Parathyroid adenoma (tissue), 2 donors: Measurements from ENCODE around the gene MDGA2.

Experiments
- H2AFZ ChIP-seq: fragments of 300-600 bp; sonication (generic); one replicate; pipeline ENCODE4 v1.7.0; 2017; ENCODE audit warnings: antibody characterized with exemption, mild to moderate bottlenecking
- H3K27ac ChIP-seq: fragments of 300-600 bp; sonication (generic); one replicate; pipeline ENCODE4 v1.7.0; 2017
- H3K27me3 ChIP-seq: fragments of 300-600 bp; sonication (generic); one replicate; pipeline ENCODE4 v1.7.0; 2017; ENCODE audit warnings: low read length; ENCODE audit not compliant: control insufficient read depth, insufficient read depth
- H3K36me3 ChIP-seq: fragments of 300-600 bp; sonication (generic); one replicate; pipeline ENCODE4 v1.7.0; 2017; ENCODE audit warnings: low read length; ENCODE audit not compliant: control insufficient read depth, insufficient read depth
- H3K4me1 ChIP-seq: fragments of 300-600 bp; sonication (generic); one replicate; pipeline ENCODE4 v1.7.0; 2017; ENCODE audit warnings: control low read depth
- H3K4me2 ChIP-seq: fragments of 300-600 bp; sonication (generic); one replicate; pipeline ENCODE4 v1.7.0; 2017; ENCODE audit warnings: low read length
- H3K4me3 ChIP-seq: fragments of 300-600 bp; sonication (generic); one replicate; pipeline ENCODE4 v1.7.0; 2017; ENCODE audit warnings: low read depth, low read length
- H3K79me2 ChIP-seq: fragments of 300-600 bp; sonication (generic); one replicate; pipeline ENCODE4 v1.7.0; 2017; ENCODE audit warnings: control low read depth
- H3K9ac ChIP-seq: fragments of 300-600 bp; sonication (generic); one replicate; pipeline ENCODE4 v1.7.0; 2017; ENCODE audit warnings: mild to moderate bottlenecking
- H3K9me3 ChIP-seq: fragments of 300-600 bp; sonication (generic); one replicate; pipeline ENCODE4 v1.7.0; 2017; ENCODE audit warnings: low read length; ENCODE audit not compliant: control insufficient read depth
- CTCF ChIP-seq: fragments of 300-600 bp; sonication (generic); IDR thresholded peaks from one replicate; pipeline ENCODE4 v1.7.0; 2017; ENCODE audit warnings: antibody characterized with exemption, mild to moderate bottlenecking
- donor health status: primary hyperparathyroidism.

The MDGA2 gene

DNA sequence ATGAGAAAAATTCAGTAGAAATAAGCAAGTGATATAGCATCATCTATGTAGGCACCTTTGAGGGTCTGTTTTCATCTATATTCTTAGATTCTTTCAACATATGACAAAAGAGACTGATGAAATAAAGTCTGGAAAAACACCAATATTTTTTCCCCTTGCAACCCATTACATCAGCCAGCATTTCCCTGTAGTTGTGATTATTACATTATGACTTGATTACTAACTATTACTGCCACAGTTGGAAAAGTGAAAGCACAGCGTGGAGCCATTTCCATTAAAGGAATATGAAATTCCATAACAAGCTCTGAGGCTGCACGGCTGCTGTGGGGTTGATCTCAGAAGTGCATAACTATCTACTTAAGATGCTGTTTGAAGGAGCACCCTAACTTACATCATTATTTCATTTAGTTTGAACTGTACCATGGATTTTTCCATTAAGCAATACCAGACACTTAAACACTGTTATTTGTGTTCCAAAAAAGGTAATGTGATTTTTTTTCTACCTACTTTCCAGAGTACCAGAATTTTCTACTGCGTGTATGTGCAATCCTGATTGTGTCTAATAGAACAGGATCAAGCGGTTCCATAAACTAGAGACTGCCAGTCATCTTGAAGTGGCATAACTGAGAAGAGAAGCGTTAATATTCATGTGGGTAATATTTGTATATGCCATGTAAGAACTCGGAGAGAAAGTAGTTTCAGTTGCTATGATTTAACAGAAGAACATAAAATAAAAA, 405.5 kb downstream of the MDGA2 start:
- Histone ChIP-seq H3K4me2 (no peak overlapping the region), H3K36me3 (no peaks in the 10 kb centered on the region), H3K27me3 (no peaks in the 10 kb centered on the region), H3K27ac (no peak overlapping the region), H2AFZ (no peak overlapping the region), H3K9me3 (no peaks in the 10 kb centered on the region), H3K79me2 (no peaks in the 10 kb centered on the region), H3K4me1 (no peaks in the 10 kb centered on the region), H3K4me3 (no peak overlapping the region), H3K9ac (no peak overlapping the region)
- TF ChIP-seq CTCF = no peak

DNA sequence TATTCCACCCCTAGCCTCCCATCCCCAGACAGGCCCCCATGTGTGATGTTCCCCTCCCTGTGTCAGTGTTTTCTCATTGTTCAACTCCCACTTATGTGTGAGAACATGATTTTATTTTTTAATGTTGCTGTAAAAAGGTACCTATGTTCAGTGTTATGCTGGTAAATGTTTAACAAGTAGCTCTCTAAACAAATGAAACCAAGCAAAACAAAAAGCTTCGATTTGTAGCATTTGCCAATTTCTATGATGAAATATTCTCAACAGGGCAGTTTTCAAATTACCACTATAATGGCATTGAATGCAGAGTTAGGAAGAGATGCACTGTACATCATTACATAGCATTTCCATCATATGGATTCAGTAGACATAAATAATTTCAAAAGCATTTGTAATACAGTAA, 410.6 kb downstream of the MDGA2 start:
- no peaks in the 10 kb centered on the region for H3K9me3 ChIP-seq
- no peak overlapping the region for H3K4me3 ChIP-seq
- no peaks in the 10 kb centered on the region for H3K27me3 ChIP-seq
- H2AFZ ChIP-seq = no peak overlapping the region
- H3K79me2 ChIP-seq = no peaks in the 10 kb centered on the region
- no peak overlapping the region for H3K27ac ChIP-seq
- H3K4me2 ChIP-seq = no peak overlapping the region
- H3K36me3 ChIP-seq = no peaks in the 10 kb centered on the region
- no peak overlapping the region for H3K9ac ChIP-seq
- no peaks in the 10 kb centered on the region for H3K4me1 ChIP-seq
- no peak for TF ChIP-seq CTCF

DNA sequence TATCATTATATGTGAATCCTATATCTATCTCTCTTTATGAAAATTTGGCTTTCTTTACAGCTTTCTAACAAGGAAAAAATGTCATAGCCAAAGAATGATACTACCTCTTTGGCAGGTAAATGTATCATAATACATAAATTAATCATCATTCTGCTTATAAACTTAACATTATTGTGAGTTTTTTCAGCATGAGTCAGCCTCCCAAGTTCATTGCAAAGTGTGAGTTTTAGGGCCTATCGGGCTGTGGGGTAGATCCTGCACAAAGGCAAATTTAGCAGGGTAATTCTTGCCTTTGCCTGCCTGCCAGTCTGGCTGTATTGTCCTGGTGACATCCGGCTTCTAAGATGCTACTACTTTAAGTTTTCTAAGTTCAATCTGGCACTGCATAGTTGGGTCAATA, 412.6 kb downstream of the MDGA2 start:
- no peak for TF ChIP-seq CTCF
- H3K27me3 ChIP-seq = no peaks in the 10 kb centered on the region
- no peak overlapping the region for H3K4me3 ChIP-seq
- no peaks in the 10 kb centered on the region for H3K4me1 ChIP-seq
- no peaks in the 10 kb centered on the region for H3K9me3 ChIP-seq
- H3K9ac ChIP-seq = no peak overlapping the region
- no peaks in the 10 kb centered on the region for H3K79me2 ChIP-seq
- no peaks in the 10 kb centered on the region for H3K36me3 ChIP-seq
- no peak overlapping the region for H3K27ac ChIP-seq
- no peak overlapping the region for H2AFZ ChIP-seq
- H3K4me2 ChIP-seq = no peak overlapping the region

- H2AFZ ChIP-seq = no peak overlapping the region
- H3K4me1 ChIP-seq = no peaks in the 10 kb centered on the region
- no peaks in the 10 kb centered on the region for H3K79me2 ChIP-seq
- H3K27me3 ChIP-seq = no peaks in the 10 kb centered on the region
- H3K4me2 ChIP-seq = no peak overlapping the region
- no peak overlapping the region for H3K27ac ChIP-seq
- TF ChIP-seq CTCF = no peak
- no peak overlapping the region for H3K4me3 ChIP-seq
- no peak overlapping the region for H3K9ac ChIP-seq
- no peaks in the 10 kb centered on the region for H3K36me3 ChIP-seq
- no peaks in the 10 kb centered on the region for H3K9me3 ChIP-seq
These were observed 414.1 kb downstream of the MDGA2 start for GRCh38 chr14:47261350-47261749.

DNA sequence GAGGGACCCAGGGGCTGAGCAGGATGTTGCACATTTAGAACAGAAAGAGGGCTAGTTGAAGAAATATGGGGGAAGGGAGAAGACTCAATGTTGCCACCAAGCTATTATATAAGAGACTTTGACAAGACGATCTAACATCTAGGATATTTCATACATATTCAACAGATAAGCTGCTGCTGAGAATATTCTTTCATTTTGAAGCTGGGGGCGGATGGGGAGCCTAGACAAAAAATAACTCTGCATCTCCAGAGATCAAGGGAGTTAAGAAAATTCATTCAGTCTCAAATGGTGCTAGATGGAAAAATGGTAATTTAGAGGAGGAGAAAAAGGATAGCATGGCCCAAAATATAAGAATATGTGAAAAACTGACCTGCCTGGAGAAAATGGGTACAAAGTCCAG, 415.6 kb downstream of the MDGA2 start:
- no peak overlapping the region for H2AFZ ChIP-seq
- no peak overlapping the region for H3K9ac ChIP-seq
- TF ChIP-seq CTCF = no peak
- H3K36me3 ChIP-seq = no peaks in the 10 kb centered on the region
- H3K27me3 ChIP-seq = no peaks in the 10 kb centered on the region
- H3K27ac ChIP-seq = no peak overlapping the region
- no peaks in the 10 kb centered on the region for H3K79me2 ChIP-seq
- no peak overlapping the region for H3K4me3 ChIP-seq
- H3K4me2 ChIP-seq = no peak overlapping the region
- H3K4me1 ChIP-seq = no peaks in the 10 kb centered on the region
- no peaks in the 10 kb centered on the region for H3K9me3 ChIP-seq
